Type B pancreatic cell (in vitro differentiated cells): ENCODE measurements around the gene ERAS. TPM values are rescaled to one million over a fixed set of nuclear protein-coding genes. Genes with fewer than 3 reads are reported as not detected.
"Not testable (repeated sequence)": the region's sequence is repeated elsewhere in the genome, so short reads cannot be mapped to it uniquely, and the experiment has no call there.

Source experiments
- DNase-seq: peaks from one replicate; pipeline ENCODE4 v3.0.0; 2021; ENCODE audit warnings: mixed read lengths; ENCODE audit not compliant: unreplicated experiment; ENCODE audit errors: extremely low spot score
- H3K27ac Mint-ChIP-seq: 2 replicates; pipeline ENCODE4 v1.8.0; 2021; ENCODE audit warnings: mild to moderate bottlenecking, mixed read lengths
- H3K27me3 Mint-ChIP-seq: 2 replicates; pipeline ENCODE4 v1.8.0; 2021; ENCODE audit warnings: mixed read lengths
- H3K36me3 Mint-ChIP-seq: 2 replicates; pipeline ENCODE4 v1.8.0; 2021; ENCODE audit warnings: mixed read lengths
- H3K4me1 Mint-ChIP-seq: one replicate; pipeline ENCODE4 v1.8.0; 2021; ENCODE audit warnings: mixed read lengths; ENCODE audit not compliant: unreplicated experiment
- H3K4me3 Mint-ChIP-seq: 2 replicates; pipeline ENCODE4 v1.8.0; 2021; ENCODE audit warnings: mild to moderate bottlenecking, mixed read lengths
- H3K9me3 Mint-ChIP-seq: 2 replicates; pipeline ENCODE4 v1.8.0; 2021; ENCODE audit warnings: mixed read lengths
- CTCF ChIP-seq: fragments of 200-600 bp; sonication (generic); conservative IDR thresholded peaks from 2 replicates; pipeline ENCODE4 v1.5.0; 2021; ENCODE audit warnings: antibody characterized with exemption, mild to moderate bottlenecking
- total RNA-seq: library from RNA; stranded (reverse); gene quantifications from 2 replicates; pipeline ENCODE4 v1.2.1, GENCODE V29; 2021; ENCODE audit warnings: low replicate concordance

Gene ERAS
- total RNA-seq, 1 donor from 2014 or later: 0.51 TPM

- Mint-ChIP-seq H3K4me1 (no peaks in the 10 kb centered on the region), H3K4me3 (no peak overlapping the region), H3K9me3 (no peaks in the 10 kb centered on the region), H3K27me3 (no peaks in the 10 kb centered on the region), H3K36me3 (peaks cover 3% of the 10 kb centered on the region), H3K27ac (no peak overlapping the region)
- no peak for DNase-seq
- TF ChIP-seq CTCF: no peak
Measured at GRCh38 chrX:48818866-48819265, 7.4 kb upstream of the ERAS start.

- not testable (repeated sequence) for DNase-seq, H3K4me1 Mint-ChIP-seq, H3K4me3 Mint-ChIP-seq, H3K27ac Mint-ChIP-seq, H3K27me3 Mint-ChIP-seq, H3K9me3 Mint-ChIP-seq, H3K36me3 Mint-ChIP-seq
Measured at GRCh38 chrX:48819394-48819793, 6.9 kb upstream of the ERAS start.

- Mint-ChIP-seq H3K27me3 (peaks cover 4% of the 10 kb centered on the region), H3K4me1 (no peaks in the 10 kb centered on the region), H3K27ac (no peak overlapping the region), H3K36me3 (peaks cover 17% of the 10 kb centered on the region), H3K9me3 (no peaks in the 10 kb centered on the region), H3K4me3 (no peak overlapping the region)
- TF ChIP-seq CTCF: no peak
- no peak for DNase-seq
Measured at GRCh38 chrX:48823053-48823452, 3.3 kb upstream of the ERAS start.

DNA sequence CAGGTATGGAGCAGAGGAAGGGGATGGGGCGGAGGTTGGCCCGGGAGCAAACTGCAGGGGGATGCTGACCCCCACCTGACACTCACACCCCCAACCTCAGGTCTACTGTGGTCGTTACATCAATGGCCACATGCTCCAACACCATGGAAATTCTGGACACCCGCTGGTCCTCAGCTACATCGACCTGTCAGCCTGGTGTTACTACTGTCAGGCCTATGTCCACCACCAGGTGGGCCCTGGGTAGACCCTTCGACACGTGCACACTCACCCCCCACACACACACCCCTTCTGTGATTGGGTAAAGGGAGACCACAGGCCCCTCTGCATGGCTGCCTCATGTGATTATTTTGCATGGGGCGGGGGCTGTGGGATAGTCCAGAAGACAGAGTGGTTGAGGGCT is 2.2 kb upstream of the ERAS start:
- Mint-ChIP-seq H3K4me3 (no peak overlapping the region), H3K27ac (no peak overlapping the region), H3K36me3 (peaks cover 17% of the 10 kb centered on the region), H3K4me1 (no peaks in the 10 kb centered on the region), H3K9me3 (no peaks in the 10 kb centered on the region), H3K27me3 (peaks cover 9% of the 10 kb centered on the region)
- no peak for TF ChIP-seq CTCF
- no peak for DNase-seq

- H3K4me3 Mint-ChIP-seq: no peak overlapping the region
- DNase-seq: no peak
- H3K27ac Mint-ChIP-seq: no peak overlapping the region
Measured at GRCh38 chrX:48826876-48827653, 752 bp downstream of the ERAS start.

GRCh38 chrX:48827654-48827968 is 1.3 kb downstream of the ERAS start:
- no peak overlapping the region for H3K4me3 Mint-ChIP-seq
- no peak for TF ChIP-seq CTCF
- H3K36me3 Mint-ChIP-seq: peaks cover 13% of the 10 kb centered on the region
- no peaks in the 10 kb centered on the region for H3K4me1 Mint-ChIP-seq
- H3K9me3 Mint-ChIP-seq: no peaks in the 10 kb centered on the region
- DNase-seq: no peak
- no peak overlapping the region for H3K27ac Mint-ChIP-seq
- H3K27me3 Mint-ChIP-seq: peaks cover 27% of the 10 kb centered on the region

More at GRCh38 chrX:48826876-48827653, 752 bp downstream of the ERAS start:
- H3K4me1 Mint-ChIP-seq: no peaks in the 10 kb centered on the region
- peaks cover 22% of the 10 kb centered on the region for H3K27me3 Mint-ChIP-seq
- peaks cover 14% of the 10 kb centered on the region for H3K36me3 Mint-ChIP-seq
- TF ChIP-seq CTCF: no peak
- no peaks in the 10 kb centered on the region for H3K9me3 Mint-ChIP-seq
